WTC11 (cell line): ENCODE data around the gene TTC19.

Experiments
- CTCF ChIP-seq: fragments of 200-600 bp; IDR thresholded peaks from 2 replicates; pipeline ENCODE4 v1.8.0; 2022; ENCODE audit warnings: antibody characterized with exemption
- E2F4 ChIP-seq: sonication (generic); formaldehyde crosslinking; IDR thresholded peaks from 2 replicates; pipeline ENCODE4 v1.8.1; 2022; ENCODE audit warnings: low read depth, mild to moderate bottlenecking, moderate library complexity, missing genetic modification reagents, borderline replicate concordance
- ELF4 ChIP-seq: sonication (generic); formaldehyde crosslinking; IDR thresholded peaks from 2 replicates; pipeline ENCODE4 v1.8.1; 2022; ENCODE audit warnings: low read depth, mild to moderate bottlenecking, moderate library complexity, missing genetic modification reagents
- ESRRA ChIP-seq: sonication (generic); formaldehyde crosslinking; IDR thresholded peaks from 2 replicates; pipeline ENCODE4 v1.8.1; 2022; ENCODE audit warnings: mild to moderate bottlenecking, missing genetic modification reagents, borderline replicate concordance
- FOXJ3 ChIP-seq: sonication (generic); formaldehyde crosslinking; IDR thresholded peaks from 2 replicates; pipeline ENCODE4 v1.9.0; 2021; ENCODE audit warnings: missing genetic modification reagents, mild to moderate bottlenecking, borderline replicate concordance
- JUN ChIP-seq: sonication (generic); formaldehyde crosslinking; IDR thresholded peaks from 2 replicates; pipeline ENCODE4 v1.8.0; 2023; ENCODE audit warnings: mild to moderate bottlenecking, missing genetic modification reagents
- SP1 ChIP-seq: sonication (generic); formaldehyde crosslinking; conservative IDR thresholded peaks from 2 replicates; pipeline ENCODE4 v1.8.1; 2022; ENCODE audit warnings: missing genetic modification reagents
- USF1 ChIP-seq: sonication (generic); formaldehyde crosslinking; IDR thresholded peaks from 2 replicates; pipeline ENCODE4 v1.8.0; 2022; ENCODE audit warnings: mild to moderate bottlenecking, missing genetic modification reagents
- ZNF138 ChIP-seq: sonication (generic); formaldehyde crosslinking; conservative IDR thresholded peaks from 2 replicates; pipeline ENCODE4 v1.8.1; 2022; ENCODE audit warnings: mild to moderate bottlenecking, moderate library complexity, missing genetic modification reagents
- ZNF423 ChIP-seq: fragments of 250-450 bp; sonication (Bioruptor Pico); IDR thresholded peaks from 2 replicates; pipeline ENCODE4 v2.1.2; 2022; ENCODE audit warnings: mild to moderate bottlenecking, moderate library complexity
- ZNF425 ChIP-seq: fragments of 250-450 bp; sonication (Bioruptor Pico); conservative IDR thresholded peaks from 2 replicates; pipeline ENCODE4 v1.9.0; 2021; ENCODE audit warnings: mild to moderate bottlenecking
- TF ChIP-seq, protein P1 (sequence below): sonication (generic); formaldehyde crosslinking; IDR thresholded peaks from 2 replicates; pipeline ENCODE4 v1.8.1; 2022; ENCODE audit warnings: low read depth, missing genetic modification reagents, borderline replicate concordance

GRCh38 chr17:16007439-16007838 is 7.8 kb downstream of the TTC19 start:
- TF ChIP-seq ESRRA (CRISPR knock-in tag) (no peak), ZNF138 (CRISPR knock-in tag) (no peak), CTCF (no peak), JUN (CRISPR knock-in tag) (no peak), ZNF423 (CRISPR knock-in tag) (no peak), ZNF425 (no peak), ELF4 (no peak), USF1 (CRISPR knock-in tag) (no peak), SP1 (CRISPR knock-in tag) (no peak), E2F4 (CRISPR knock-in tag) (no peak), FOXJ3 (CRISPR knock-in tag) (no peak)
- TF ChIP-seq, protein P1, sequence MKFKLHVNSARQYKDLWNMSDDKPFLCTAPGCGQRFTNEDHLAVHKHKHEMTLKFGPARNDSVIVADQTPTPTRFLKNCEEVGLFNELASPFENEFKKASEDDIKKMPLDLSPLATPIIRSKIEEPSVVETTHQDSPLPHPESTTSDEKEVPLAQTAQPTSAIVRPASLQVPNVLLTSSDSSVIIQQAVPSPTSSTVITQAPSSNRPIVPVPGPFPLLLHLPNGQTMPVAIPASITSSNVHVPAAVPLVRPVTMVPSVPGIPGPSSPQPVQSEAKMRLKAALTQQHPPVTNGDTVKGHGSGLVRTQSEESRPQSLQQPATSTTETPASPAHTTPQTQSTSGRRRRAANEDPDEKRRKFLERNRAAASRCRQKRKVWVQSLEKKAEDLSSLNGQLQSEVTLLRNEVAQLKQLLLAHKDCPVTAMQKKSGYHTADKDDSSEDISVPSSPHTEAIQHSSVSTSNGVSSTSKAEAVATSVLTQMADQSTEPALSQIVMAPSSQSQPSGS (CRISPR knock-in tag), result no peak
